HG03575 (cell line): ENCODE results near the gene GBE1.

Experiments used
- ATAC-seq: cut with Tn5 transposase; IDR thresholded peaks from one replicate; pipeline ENCODE4 v1.9.1; 2021; ENCODE audit not compliant: unreplicated experiment, insufficient number of reproducible peaks, low FRiP score; ENCODE audit errors: extremely low read depth

The GBE1 gene

GRCh38 chr3:81651139-81651538 lies 110.3 kb downstream of the GBE1 start:
- no peak for ATAC-seq

- no peak for ATAC-seq
These were observed 111.3 kb downstream of the GBE1 start for GRCh38 chr3:81650187-81650586.

GRCh38 chr3:81645248-81645647 lies 116.2 kb downstream of the GBE1 start:
- no peak for ATAC-seq

GRCh38 chr3:81643721-81644120 lies 117.7 kb downstream of the GBE1 start:
- no peak for ATAC-seq

- no peak for ATAC-seq
These were observed 123.0 kb downstream of the GBE1 start for GRCh38 chr3:81638480-81638879.

- no peak for ATAC-seq
These were observed 128.8 kb downstream of the GBE1 start for GRCh38 chr3:81632659-81633058.

GRCh38 chr3:81624756-81625155 lies 136.7 kb downstream of the GBE1 start:
- ATAC-seq: no peak

GRCh38 chr3:81622395-81622794 lies 139.1 kb downstream of the GBE1 start:
- no peak for ATAC-seq

- no peak for ATAC-seq
These were observed 140.2 kb downstream of the GBE1 start for GRCh38 chr3:81621277-81621676.

GRCh38 chr3:81620849-81621248 lies 140.6 kb downstream of the GBE1 start:
- no peak for ATAC-seq

GRCh38 chr3:81612768-81613167 lies 148.7 kb downstream of the GBE1 start:
- no peak for ATAC-seq

- ATAC-seq: no peak
These were observed 158.7 kb downstream of the GBE1 start for GRCh38 chr3:81602781-81603180.

- no peak for ATAC-seq
These were observed 159.6 kb downstream of the GBE1 start for GRCh38 chr3:81601707-81602305.

- no peak for ATAC-seq
These were observed 169.3 kb downstream of the GBE1 start for GRCh38 chr3:81592101-81592500.

- no peak for ATAC-seq
These were observed 175.5 kb downstream of the GBE1 start for GRCh38 chr3:81585937-81586336.

- no peak for ATAC-seq
These were observed 176.4 kb downstream of the GBE1 start for GRCh38 chr3:81585056-81585455.

GRCh38 chr3:81581966-81582599 lies 179.4 kb downstream of the GBE1 start:
- no peak for ATAC-seq

GRCh38 chr3:81580355-81580754 lies 181.1 kb downstream of the GBE1 start:
- ATAC-seq: no peak

- ATAC-seq: no peak
These were observed 181.7 kb downstream of the GBE1 start for GRCh38 chr3:81579744-81580143.

- ATAC-seq: no peak
These were observed 189.2 kb downstream of the GBE1 start for GRCh38 chr3:81572201-81572756.

GRCh38 chr3:81568378-81568777 lies 193.1 kb downstream of the GBE1 start:
- no peak for ATAC-seq
